GM18519 (cell line): Measurements from ENCODE around the gene SRP68.

ENCODE experiments used
- ATAC-seq: cut with Tn5 transposase; IDR thresholded peaks from one replicate; pipeline ENCODE4 v1.9.1; 2021; ENCODE audit warnings: mild to moderate bottlenecking, moderate library complexity; ENCODE audit not compliant: unreplicated experiment, low FRiP score

SRP68 gene

GRCh38 chr17:76004750-76005262 lies 67.5 kb downstream of the SRP68 start:
- no peak for ATAC-seq

DNA sequence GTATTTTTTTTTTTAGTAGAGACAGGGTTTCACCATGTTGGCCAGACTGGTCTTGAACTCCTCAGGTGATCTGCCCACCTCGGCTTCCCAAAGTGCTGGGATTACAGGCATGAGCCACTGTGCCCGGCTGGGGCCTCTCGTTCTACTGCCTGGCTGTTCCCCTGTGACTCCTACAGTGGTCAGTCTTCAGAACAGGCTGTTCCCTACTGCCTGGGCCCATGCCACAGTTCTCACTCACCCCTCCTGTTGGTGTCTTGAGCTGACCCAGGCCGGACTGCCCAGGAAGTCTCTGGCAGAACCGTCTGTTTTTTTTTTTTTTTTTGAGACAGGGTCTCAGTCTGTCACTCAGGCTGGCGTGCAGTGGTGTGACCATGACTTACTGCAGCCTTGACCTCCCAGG lies 68.4 kb downstream of the SRP68 start:
- no peak for ATAC-seq

DNA sequence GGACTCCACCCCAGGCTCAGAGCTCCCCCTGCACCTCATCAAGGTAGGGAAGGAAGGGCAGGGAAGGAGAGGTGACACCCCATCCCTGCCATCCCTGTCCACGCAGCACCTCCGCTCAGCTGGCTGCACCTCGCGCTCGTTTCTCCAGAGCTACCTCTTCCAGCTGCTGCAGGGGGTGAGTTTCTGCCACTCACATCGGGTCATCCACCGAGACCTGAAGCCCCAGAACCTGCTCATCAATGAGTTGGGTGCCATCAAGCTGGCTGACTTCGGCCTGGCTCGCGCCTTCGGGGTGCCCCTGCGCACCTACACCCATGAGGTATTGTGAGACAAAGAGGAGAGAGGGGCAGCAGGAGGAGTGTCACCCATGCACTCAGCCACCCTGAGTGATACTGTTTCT lies 70.2 kb downstream of the SRP68 start:
- ATAC-seq: no peak

DNA sequence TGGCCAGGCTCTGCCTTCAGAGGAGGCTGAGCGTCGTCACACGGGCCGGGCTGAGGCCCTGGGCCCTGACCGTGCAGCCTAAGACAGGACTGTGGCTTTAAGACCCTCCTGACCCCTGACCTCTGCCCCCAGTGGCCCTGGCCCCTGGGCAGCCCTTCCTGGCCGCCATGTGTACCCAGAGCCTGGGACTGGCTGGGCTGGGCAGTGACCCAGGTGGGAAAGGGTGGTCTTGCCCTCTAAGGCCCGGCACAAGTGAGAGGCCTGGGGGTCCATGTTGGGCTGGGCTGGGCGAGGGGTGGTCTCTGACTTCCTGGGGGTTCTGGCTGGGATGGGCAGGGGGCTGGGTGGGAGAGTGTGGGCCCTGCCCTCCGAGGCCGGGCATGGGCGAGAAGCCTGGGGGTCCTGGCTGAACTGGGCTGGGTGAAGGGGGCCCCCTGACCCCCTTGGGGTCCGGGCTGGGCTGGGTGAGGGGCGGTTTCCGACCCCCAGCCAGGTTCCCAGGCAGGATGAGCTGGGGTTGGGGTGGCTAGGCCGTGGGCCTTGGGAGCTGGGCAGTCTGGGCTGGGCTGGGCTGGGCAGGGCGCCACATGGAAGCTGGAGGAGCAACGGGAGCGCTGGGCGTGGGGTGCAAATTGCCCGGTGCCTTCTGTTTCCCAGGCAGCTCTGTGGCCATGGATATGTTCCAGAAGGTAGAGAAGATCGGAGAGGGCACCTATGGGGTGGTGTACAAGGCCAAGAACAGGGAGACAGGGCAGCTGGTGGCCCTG lies 71.4 kb downstream of the SRP68 start, which contains the start of gene CDK3:
CDK3 (plus strand) TSS at position 101 of the 767 bp plus-strand sequence; CDS start at position 672, 571 bp downstream.
- no peak for ATAC-seq

- ATAC-seq: no peak
These were observed 72.1 kb downstream of the SRP68 start for GRCh38 chr17:76000016-76000754.

GRCh38 chr17:75998327-75998795 lies 74.0 kb downstream of the SRP68 start:
- ATAC-seq: no peak

DNA sequence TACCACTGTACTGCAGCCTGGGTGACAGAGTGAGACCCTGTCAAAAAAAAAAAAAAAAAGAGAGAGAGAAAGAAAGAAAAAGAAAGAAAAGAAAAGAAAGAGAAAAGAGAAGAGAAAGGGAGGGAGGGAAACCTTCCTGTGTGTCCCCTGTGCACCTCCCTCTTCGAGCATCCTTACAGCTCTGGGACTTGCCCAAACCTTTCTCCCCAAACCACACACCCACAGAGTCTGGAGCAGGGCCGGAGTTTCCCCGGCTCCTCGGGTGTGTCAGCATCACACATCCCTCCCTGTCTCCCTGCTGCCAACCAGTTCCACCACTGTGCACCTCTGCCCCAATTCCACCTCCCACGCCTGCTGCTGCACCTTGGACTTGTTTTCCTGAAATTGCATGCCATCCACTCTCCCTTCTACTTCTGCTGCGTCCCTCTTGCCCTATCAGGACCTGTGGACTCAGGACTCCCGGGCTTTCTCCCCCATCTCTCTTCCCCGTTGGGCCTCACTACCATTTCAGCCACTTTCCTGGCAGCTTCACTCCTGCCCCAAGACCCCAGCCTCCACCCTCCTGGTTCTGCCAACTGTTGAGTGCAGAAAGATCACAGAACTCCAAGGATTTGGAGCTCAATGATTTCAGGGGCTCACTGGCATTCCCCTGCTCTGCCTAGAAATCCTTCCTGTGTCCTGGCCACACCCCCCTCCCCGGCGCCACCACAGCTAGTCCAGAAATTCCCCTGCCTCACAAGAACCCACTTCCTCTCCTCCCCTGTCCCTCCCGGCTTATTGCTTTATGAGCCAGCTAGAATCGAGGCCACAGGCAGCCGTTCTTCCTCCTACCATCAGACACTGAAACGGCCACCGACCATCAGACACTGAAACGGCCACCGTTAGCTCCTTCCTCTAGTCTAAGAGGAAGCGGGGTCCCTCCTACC lies 75.4 kb downstream of the SRP68 start:
- ATAC-seq: no peak

GRCh38 chr17:75995385-75995925 lies 76.9 kb downstream of the SRP68 start:
- no peak for ATAC-seq

GRCh38 chr17:75994802-75995370 lies 77.4 kb downstream of the SRP68 start:
- ATAC-seq: no peak

DNA sequence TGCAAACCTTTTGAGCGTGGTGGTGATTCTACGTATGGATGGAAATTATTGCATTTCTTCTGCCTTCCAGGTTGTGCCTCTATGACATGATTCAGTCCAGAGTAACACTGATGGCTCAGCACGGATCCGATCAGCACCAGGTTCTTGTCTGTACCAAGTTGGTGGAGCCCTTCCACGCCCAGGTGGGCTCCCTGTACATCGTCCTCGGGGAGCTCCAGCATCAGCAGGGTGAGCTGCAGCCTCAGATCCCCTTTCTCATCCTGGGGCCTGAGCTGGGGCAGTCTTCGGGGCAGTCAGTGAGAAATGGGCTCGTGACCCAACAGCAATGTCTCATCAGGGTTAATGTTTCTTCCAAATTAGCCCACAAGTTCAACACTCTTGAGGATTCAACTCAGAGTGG lies 80.9 kb downstream of the SRP68 start:
- ATAC-seq: no peak
